BLaER1 treated with 17β-estradiol and CSF1 and Interleukin-3, amounts not matched to agents 10 nM and 100 nM (cell line): ENCODE measurements around the gene TCHP.
A peak's percentile ranks its signal among the peaks of the same experiment; 100 is the strongest.

Experiments used
- H3K27ac ChIP-seq, 11 experiments: shearing (Covaris generic); formaldehyde crosslinking; 2 replicates each; pipeline ENCODE4 v1.8.1; 2022
- H3K27me3 ChIP-seq, 11 experiments: shearing (Covaris generic); formaldehyde crosslinking; 2 replicates each; pipeline ENCODE4 v1.8.1; 2022
- H3K36me3 ChIP-seq, 11 experiments: shearing (Covaris generic); formaldehyde crosslinking; 2 replicates each; pipeline ENCODE4 v1.8.1; 2022
- H3K4me1 ChIP-seq, 10 experiments: shearing (Covaris generic); formaldehyde crosslinking; 2 replicates each; pipeline ENCODE4 v1.8.1; 2022
- H3K4me2 ChIP-seq, 11 experiments: shearing (Covaris generic); formaldehyde crosslinking; 2 replicates each; pipeline ENCODE4 v1.8.1; 2022
- H3K4me3 ChIP-seq, 10 experiments: shearing (Covaris generic); formaldehyde crosslinking; 2 replicates each; pipeline ENCODE4 v1.8.1; 2022
- H3K9ac ChIP-seq, 11 experiments: shearing (Covaris generic); formaldehyde crosslinking; 2 replicates each; pipeline ENCODE4 v1.8.1; 2022
- H3K9me3 ChIP-seq, 11 experiments: shearing (Covaris generic); formaldehyde crosslinking; replicated peaks in 1 of 11; 2 replicates each; pipeline ENCODE4 v1.8.1; 2022
- H4K20me1 ChIP-seq, 11 experiments: shearing (Covaris generic); formaldehyde crosslinking; 2 replicates each; pipeline ENCODE4 v1.8.1; 2022
- Cebpa-rat ChIP-seq, 11 experiments: shearing (Covaris generic); IDR thresholded peaks; 2 replicates each; pipeline ENCODE4 v1.8.1; 2022

TCHP gene

DNA sequence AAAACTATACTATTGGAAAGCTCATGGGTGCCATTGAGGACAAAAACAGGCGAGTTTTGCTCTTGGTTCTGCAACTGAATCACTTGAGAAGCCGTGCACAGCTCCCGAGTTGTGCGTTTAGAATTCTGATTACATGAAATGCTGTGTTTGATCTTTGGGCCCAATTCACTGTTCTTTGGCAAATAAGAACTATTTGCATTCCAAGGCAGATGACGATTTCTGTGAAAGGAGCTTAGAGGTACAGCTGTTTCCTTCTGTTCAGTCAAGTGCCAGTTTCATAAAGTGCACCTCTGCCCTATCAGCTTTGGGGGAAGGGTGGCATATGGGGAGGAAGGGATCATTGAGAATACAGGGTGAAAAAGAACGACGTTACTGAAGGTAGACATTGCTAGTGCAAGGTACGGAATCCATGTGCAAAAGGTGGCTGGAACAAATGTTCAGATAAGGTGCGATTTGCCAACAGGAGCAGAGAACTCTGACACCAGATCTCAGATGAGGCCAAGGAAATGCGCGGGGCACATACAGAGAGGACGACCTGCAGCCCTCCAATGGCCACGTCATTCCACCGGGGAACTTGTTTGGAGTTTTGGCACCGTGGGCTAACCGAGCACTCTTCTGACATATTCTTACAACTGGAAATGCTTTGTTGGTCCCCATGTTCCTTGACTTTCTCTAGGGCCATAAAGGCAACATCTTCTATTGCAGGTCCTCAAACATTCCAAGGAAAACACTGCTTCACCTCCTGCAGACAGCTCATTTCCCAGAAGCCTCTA, 30.1 kb downstream of the TCHP start:
- Histone ChIP-seq H3K4me2 (no peak overlapping the region), H3K4me1 (peaks cover 0 to 58% (median 15%) of the 10 kb centered on the region in 10 experiments; a peak in 14 of 20 replicates), H3K4me3 (no peak overlapping the region), H3K27ac (no peak overlapping the region), H3K36me3 (peaks cover 69 to 99% (median 90%) of the 10 kb centered on the region in 11 experiments), H4K20me1 (peaks cover 0 to 21% (median 0%) of the 10 kb centered on the region in 11 experiments; a peak in 1 of 22 replicates), H3K9me3 (peaks cover 0 to 4% (median 0%) of the 10 kb centered on the region in 11 experiments; a peak in 1 of 22 replicates), H3K27me3 (no peaks in the 10 kb centered on the region), H3K9ac (no peak overlapping the region)
- TF ChIP-seq Cebpa-rat (IDR thresholded peaks at IDR 0.05): no peak

DNA sequence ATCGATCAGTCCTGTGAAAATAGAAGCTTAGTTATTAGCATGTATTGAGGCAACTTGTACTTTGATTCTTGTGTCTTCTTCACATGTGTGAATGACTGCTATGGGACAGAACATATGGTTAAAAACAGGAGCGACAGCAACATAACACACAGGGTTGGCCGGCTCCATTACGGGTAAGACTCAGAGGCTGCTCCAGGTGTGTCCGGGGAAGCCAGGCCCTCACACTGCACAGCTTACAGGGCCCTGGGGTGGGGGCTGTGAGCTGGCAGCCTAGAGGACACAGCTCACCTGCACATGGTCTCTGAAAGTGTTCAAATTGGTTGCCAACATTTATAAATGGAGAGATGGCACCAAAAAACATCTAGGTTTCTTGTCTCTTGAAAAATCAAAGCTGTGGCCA, 31.1 kb downstream of the TCHP start:
- peaks cover 3 to 59% (median 16%) of the 10 kb centered on the region in 10 experiments; a peak in 16 of 20 replicates for H3K4me1 ChIP-seq
- no peak overlapping the region for H3K27ac ChIP-seq
- H3K4me2 ChIP-seq: no peak overlapping the region
- no peak for TF ChIP-seq Cebpa-rat (IDR thresholded peaks at IDR 0.05)
- peaks cover 0 to 4% (median 0%) of the 10 kb centered on the region in 11 experiments; a peak in 1 of 22 replicates for H3K9me3 ChIP-seq
- H4K20me1 ChIP-seq: peaks cover 0 to 16% (median 0%) of the 10 kb centered on the region in 11 experiments; a peak in 1 of 22 replicates
- no peak overlapping the region for H3K9ac ChIP-seq
- H3K4me3 ChIP-seq: no peak overlapping the region
- H3K27me3 ChIP-seq: no peaks in the 10 kb centered on the region
- peaks cover 77 to 100% (median 97%) of the 10 kb centered on the region in 11 experiments for H3K36me3 ChIP-seq

DNA sequence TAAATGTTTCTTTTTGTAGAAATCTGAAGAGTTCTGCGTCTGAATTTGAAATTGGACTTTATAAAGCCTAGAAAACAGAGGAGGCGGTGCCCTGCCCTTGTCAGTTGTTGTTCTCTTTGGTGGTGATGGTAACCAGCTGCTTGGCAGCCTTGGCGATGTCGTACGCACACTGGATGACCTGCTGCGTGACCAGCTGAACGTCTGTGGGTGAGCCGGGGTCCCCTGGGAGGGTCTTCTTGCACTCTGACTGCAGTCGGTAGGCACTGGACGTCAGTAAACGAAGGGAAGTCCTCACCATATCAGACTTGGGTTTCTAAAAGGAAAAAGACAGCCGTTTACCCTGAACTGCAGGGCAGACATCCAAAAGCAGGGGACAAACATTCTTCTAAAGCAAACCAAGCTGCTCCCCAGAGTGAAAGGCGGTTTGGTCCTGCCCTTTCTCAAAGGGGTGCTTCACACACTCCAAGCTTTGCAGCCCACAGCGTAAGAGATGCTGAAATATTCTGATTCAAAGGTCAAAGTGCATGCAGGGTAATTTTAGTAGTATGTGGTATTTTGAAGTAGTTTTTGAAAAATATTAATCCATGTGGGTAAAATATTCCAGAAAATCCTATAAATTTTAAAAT, 32.9 kb downstream of the TCHP start:
- TF ChIP-seq Cebpa-rat (IDR thresholded peaks at IDR 0.05): no peak
- peaks cover 87 to 100% (median 98%) of the 10 kb centered on the region in 11 experiments for H3K36me3 ChIP-seq
- H3K9ac ChIP-seq: peak overlapping the region in 2 of 11 experiments; percentile 9; a peak in 1 of 22 replicates
- H3K27me3 ChIP-seq: no peaks in the 10 kb centered on the region
- H3K4me1 ChIP-seq: peaks cover 3 to 54% (median 16%) of the 10 kb centered on the region in 10 experiments; a peak in 15 of 20 replicates
- H3K4me3 ChIP-seq: no peak overlapping the region
- no peaks in the 10 kb centered on the region for H3K9me3 ChIP-seq
- H4K20me1 ChIP-seq: peaks cover 0 to 16% (median 0%) of the 10 kb centered on the region in 11 experiments; a peak in 1 of 22 replicates
- H3K27ac ChIP-seq: peak overlapping the region in 1 of 11 experiments; percentile 34; a peak in 1 of 22 replicates
- peak overlapping the region in 5 of 11 experiments; percentile 0 to 70 (median 50); a peak in 8 of 22 replicates for H3K4me2 ChIP-seq

DNA sequence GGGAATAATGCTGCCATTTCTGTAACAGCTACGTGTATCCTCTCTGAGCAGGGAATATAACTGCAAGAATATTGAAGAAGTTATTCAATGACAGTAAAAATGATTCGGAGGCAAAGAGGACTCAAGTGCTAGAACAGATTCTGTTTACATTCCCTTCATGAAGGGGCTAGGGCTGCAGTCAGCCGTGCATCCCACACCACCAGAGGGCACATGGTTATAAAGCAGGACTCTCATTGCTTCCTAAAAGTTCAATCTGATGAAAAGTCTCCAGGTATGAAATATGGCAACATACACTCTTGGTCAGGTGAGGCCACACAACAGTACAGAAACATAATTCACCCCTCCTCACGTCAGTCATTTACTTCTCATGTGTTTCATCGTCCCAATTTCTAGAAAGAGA, 34.0 kb downstream of the TCHP start:
- Histone ChIP-seq H3K36me3 (peaks cover 88 to 100% (median 100%) of the 10 kb centered on the region in 11 experiments), H3K9me3 (no peaks in the 10 kb centered on the region), H3K4me2 (peak overlapping the region in 2 of 11 experiments; percentile 59 to 70; a peak in 2 of 22 replicates), H4K20me1 (peaks cover 0 to 18% (median 0%) of the 10 kb centered on the region in 11 experiments; a peak in 1 of 22 replicates), H3K4me3 (no peak overlapping the region), H3K27me3 (no peaks in the 10 kb centered on the region), H3K27ac (no peak overlapping the region), H3K9ac (no peak overlapping the region), H3K4me1 (peaks cover 3 to 54% (median 16%) of the 10 kb centered on the region in 10 experiments; a peak in 15 of 20 replicates)
- no peak for TF ChIP-seq Cebpa-rat (IDR thresholded peaks at IDR 0.05)

DNA sequence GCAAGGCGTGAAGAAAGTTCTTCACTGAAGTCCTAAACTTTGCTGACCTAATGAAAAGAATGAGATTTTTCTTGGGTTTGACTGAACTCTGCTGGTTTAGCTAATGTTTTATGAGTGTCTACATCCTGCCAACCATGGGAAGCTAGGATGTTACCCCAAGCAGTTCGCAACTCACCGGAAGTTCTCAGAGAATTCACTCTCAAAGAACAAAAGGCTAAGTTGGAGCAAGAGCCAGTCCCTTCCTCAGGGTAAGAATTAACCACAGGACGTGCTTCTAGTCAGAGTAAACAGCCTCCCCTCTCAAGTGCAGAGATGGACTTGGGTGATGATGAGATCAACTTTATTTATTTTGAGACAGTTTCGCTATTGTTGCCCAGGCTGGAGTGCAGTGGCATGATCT, 37.3 kb downstream of the TCHP start:
- H3K9ac ChIP-seq: no peak overlapping the region
- no peak overlapping the region for H3K4me3 ChIP-seq
- no peak overlapping the region for H3K27ac ChIP-seq
- H3K9me3 ChIP-seq: no peaks in the 10 kb centered on the region
- no peak for TF ChIP-seq Cebpa-rat (IDR thresholded peaks at IDR 0.05)
- H4K20me1 ChIP-seq: peaks cover 0 to 10% (median 0%) of the 10 kb centered on the region in 11 experiments; a peak in 1 of 22 replicates
- H3K36me3 ChIP-seq: peaks cover 67 to 99% (median 88%) of the 10 kb centered on the region in 11 experiments
- no peaks in the 10 kb centered on the region for H3K27me3 ChIP-seq
- peaks cover 5 to 59% (median 26%) of the 10 kb centered on the region in 10 experiments; a peak in 17 of 20 replicates for H3K4me1 ChIP-seq
- no peak overlapping the region for H3K4me2 ChIP-seq

DNA sequence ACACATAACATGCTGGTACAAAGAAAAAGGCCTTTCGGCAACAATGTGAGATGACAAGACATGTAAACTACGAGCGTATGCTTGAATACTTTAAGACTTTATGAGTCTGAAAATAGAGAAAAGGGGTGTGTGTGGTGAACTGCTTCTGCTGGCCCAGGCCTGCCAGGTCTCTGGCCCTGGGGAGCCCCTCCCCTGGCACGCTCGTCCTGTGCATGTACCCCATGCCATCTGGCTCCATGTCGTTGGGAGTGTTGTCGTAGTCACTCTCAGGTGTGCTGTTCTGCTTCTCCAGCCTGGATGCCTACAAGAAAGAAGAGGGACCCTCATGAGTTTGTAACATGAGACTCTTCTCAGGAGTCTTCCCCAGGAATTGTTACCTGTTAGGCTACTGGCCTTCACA, 38.9 kb downstream of the TCHP start:
- Histone ChIP-seq H3K4me3 (no peak overlapping the region), H3K9me3 (no peaks in the 10 kb centered on the region), H4K20me1 (peaks cover 0 to 15% (median 0%) of the 10 kb centered on the region in 11 experiments; a peak in 1 of 22 replicates), H3K9ac (no peak overlapping the region), H3K36me3 (peaks cover 55 to 99% (median 85%) of the 10 kb centered on the region in 11 experiments), H3K4me2 (no peak overlapping the region), H3K4me1 (peaks cover 5 to 45% (median 23%) of the 10 kb centered on the region in 10 experiments; a peak in 17 of 20 replicates), H3K27me3 (no peaks in the 10 kb centered on the region), H3K27ac (no peak overlapping the region)
- no peak for TF ChIP-seq Cebpa-rat (IDR thresholded peaks at IDR 0.05)

DNA sequence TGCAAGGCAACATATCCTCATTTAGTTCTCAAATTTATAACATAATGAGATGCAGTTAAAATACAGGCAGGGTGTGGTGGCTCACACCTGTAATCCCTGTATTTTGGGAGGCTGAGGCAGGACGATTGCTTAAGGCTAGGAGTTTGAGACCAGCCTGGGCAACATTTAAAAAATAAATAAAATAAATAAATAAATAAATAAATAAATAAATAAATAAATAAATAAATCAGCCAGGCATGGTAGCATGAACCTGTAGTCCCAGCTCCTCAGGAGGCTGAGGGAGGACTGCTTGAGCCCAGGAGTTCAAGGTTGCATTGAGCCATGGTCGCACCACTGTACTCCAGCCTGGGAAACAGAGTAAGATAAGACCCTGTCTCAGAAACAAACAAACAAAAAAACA, 39.4 kb downstream of the TCHP start:
- Histone ChIP-seq H3K4me2 (no peak overlapping the region), H3K27me3 (no peaks in the 10 kb centered on the region), H3K36me3 (peaks cover 56 to 99% (median 85%) of the 10 kb centered on the region in 11 experiments), H3K4me1 (peaks cover 5 to 39% (median 23%) of the 10 kb centered on the region in 10 experiments; a peak in 17 of 20 replicates), H3K27ac (no peak overlapping the region), H3K9me3 (no peaks in the 10 kb centered on the region), H3K9ac (no peak overlapping the region), H4K20me1 (peaks cover 0 to 15% (median 0%) of the 10 kb centered on the region in 11 experiments; a peak in 1 of 22 replicates), H3K4me3 (no peak overlapping the region)
- TF ChIP-seq Cebpa-rat (IDR thresholded peaks at IDR 0.05): no peak

DNA sequence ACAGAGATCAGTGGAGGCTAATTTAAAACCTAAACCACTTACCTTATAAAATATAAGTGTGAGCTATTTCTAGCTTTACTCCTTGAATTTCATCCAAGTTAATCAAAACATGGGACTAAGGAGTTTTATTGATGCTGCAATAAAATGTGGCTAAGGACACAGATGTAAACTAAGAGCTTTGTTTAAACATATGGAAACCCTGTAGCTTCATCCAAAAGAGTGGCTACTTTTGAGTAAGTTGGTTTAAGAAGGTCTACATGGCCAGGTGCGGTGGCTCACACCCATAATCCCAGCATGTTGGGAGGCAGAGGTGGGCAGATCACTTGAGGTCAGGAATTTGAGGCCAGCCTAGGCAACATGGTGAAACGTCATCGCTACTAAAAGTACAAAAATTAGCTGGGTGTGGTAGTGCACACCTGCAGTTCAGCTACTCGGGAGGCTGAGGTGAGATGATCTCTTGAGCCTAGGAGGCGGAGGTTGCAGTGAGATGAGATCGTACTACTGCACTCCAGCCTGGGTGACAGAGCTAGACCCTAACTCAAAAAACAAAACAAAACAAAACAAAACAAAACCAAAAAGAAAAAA, 40.4 kb downstream of the TCHP start:
- Histone ChIP-seq H3K4me1 (peaks cover 11 to 30% (median 20%) of the 10 kb centered on the region in 10 experiments), H3K4me3 (no peak overlapping the region), H3K4me2 (no peak overlapping the region), H3K9me3 (no peaks in the 10 kb centered on the region), H3K27me3 (no peaks in the 10 kb centered on the region), H4K20me1 (peaks cover 0 to 16% (median 0%) of the 10 kb centered on the region in 11 experiments; a peak in 4 of 22 replicates), H3K9ac (no peak overlapping the region), H3K27ac (no peak overlapping the region), H3K36me3 (peaks cover 55 to 99% (median 86%) of the 10 kb centered on the region in 11 experiments)
- no peak for TF ChIP-seq Cebpa-rat (IDR thresholded peaks at IDR 0.05)
